HepG2 (cell line): ENCODE data around the gene AMOTL2. TPM values are rescaled to one million over a fixed set of nuclear protein-coding genes. Genes with fewer than 3 reads are reported as not detected.

Experiments
- ATM ChIP-seq: fragments of 450-650 bp; IDR thresholded peaks from 2 replicates; pipeline ENCODE4 v1.7.1; 2017; ENCODE audit warnings: mild to moderate bottlenecking, borderline replicate concordance
- EHMT2 ChIP-seq: fragments of 200-600 bp; sonication (generic); IDR thresholded peaks from 2 replicates; pipeline ENCODE4 v1.7.0; 2017; ENCODE audit warnings: antibody characterized with exemption, low read depth, low read length, borderline replicate concordance
- FOXA3 ChIP-seq: IDR thresholded peaks from 2 replicates; pipeline ENCODE4 v1.6.1; 2016; ENCODE audit warnings: missing genetic modification reagents, missing compliant biosample characterization
- FOXP1 ChIP-seq, 2 experiments: fragments of 450-650 bp in 1 of 2; IDR thresholded peaks; 2 replicates each; pipeline ENCODE4 v1.6.1; 2017 to 2018; ENCODE audit warnings: antibody characterized with exemption in 1 of 2
- KLF11 ChIP-seq: IDR thresholded peaks from 2 replicates; pipeline ENCODE4 v1.6.1; 2016; ENCODE audit warnings: missing compliant biosample characterization
- MAFF ChIP-seq: IDR thresholded peaks from 2 replicates; pipeline ENCODE4 v1.6.1; 2011; ENCODE audit warnings: low read depth, low read length, improper control_type of control experiment
- MLLT10 ChIP-seq: sonication (generic); formaldehyde crosslinking; IDR thresholded peaks from 2 replicates; pipeline ENCODE4 v1.4.0; 2020; ENCODE audit warnings: missing genetic modification reagents
- RBAK ChIP-seq: sonication (generic); formaldehyde crosslinking; IDR thresholded peaks from 2 replicates; pipeline ENCODE4 v1.5.1; 2020; ENCODE audit warnings: mild to moderate bottlenecking, missing genetic modification reagents
- REXO4 ChIP-seq: sonication (generic); formaldehyde crosslinking; IDR thresholded peaks from 2 replicates; pipeline ENCODE4 v1.8.0; 2022; ENCODE audit warnings: missing genetic modification reagents, mild to moderate bottlenecking, borderline replicate concordance
- RFX1 ChIP-seq: fragments of 450-650 bp; IDR thresholded peaks from 2 replicates; pipeline ENCODE4 v1.6.1; 2017
- SMAD3 ChIP-seq: sonication (generic); formaldehyde crosslinking; IDR thresholded peaks from 2 replicates; pipeline ENCODE4 v1.4.0; 2020; ENCODE audit warnings: missing genetic modification reagents
- TAF15 ChIP-seq: fragments of 200-400 bp; formaldehyde crosslinking; IDR thresholded peaks from one replicate; pipeline ENCODE4 v1.6.1; 2018; ENCODE audit warnings: mild to moderate bottlenecking, low read depth, low read length; ENCODE audit not compliant: poor library complexity, severe bottlenecking
- TMF1 ChIP-seq: sonication (generic); formaldehyde crosslinking; IDR thresholded peaks from 2 replicates; pipeline ENCODE4 v1.8.1; 2022; ENCODE audit warnings: low read depth, missing genetic modification reagents
- ZBTB20 ChIP-seq: sonication (generic); formaldehyde crosslinking; IDR thresholded peaks from 2 replicates; pipeline ENCODE4 v1.8.1; 2023; ENCODE audit warnings: missing genetic modification reagents, low read depth, mild to moderate bottlenecking, borderline replicate concordance
- ZNF335 ChIP-seq: sonication (generic); formaldehyde crosslinking; IDR thresholded peaks from 2 replicates; pipeline ENCODE4 v1.4.0; 2020; ENCODE audit warnings: missing genetic modification reagents
- ZNF550 ChIP-seq: sonication (generic); formaldehyde crosslinking; IDR thresholded peaks from 2 replicates; pipeline ENCODE4 v1.4.0; 2020; ENCODE audit warnings: mild to moderate bottlenecking, missing genetic modification reagents, borderline replicate concordance
- ZNF777 ChIP-seq: sonication (generic); formaldehyde crosslinking; IDR thresholded peaks from 2 replicates; pipeline ENCODE4 v1.4.0; 2020; ENCODE audit warnings: missing genetic modification reagents
- polyA plus RNA-seq, 8 experiments: library from polyadenylated mRNA; depleted of rRNA in 3 of 8; stranded (reverse) in 7 of 8; unstranded in 1 of 8; fragments of >200 nt; fragmentation: Illumina TruSeq in 4 of 8; extraction: Trizol in 4 of 8; gene quantifications; 2 replicates each; pipeline versions ENCODE4 v1.2.1 to v1.2.3, GENCODE V29; 2011 to 2016; ENCODE audit warnings: low read depth in 4 of 8, missing spikeins in 1 of 8, mixed read lengths in 1 of 8; ENCODE audit not compliant: insufficient read depth in 1 of 8
- total RNA-seq, 5 experiments: library from RNA; depleted of rRNA; stranded (reverse); fragments of >200 nt; fragmentation: Illumina TruSeq; extraction: Trizol; gene quantifications; 2 replicates each; pipeline ENCODE4 v1.2.3, GENCODE V29; 2016; ENCODE audit warnings: low read depth in 1 of 5
- TF ChIP-seq, protein P1 (sequence below): sonication (generic); formaldehyde crosslinking; IDR thresholded peaks from 2 replicates; pipeline ENCODE4 v1.5.1; 2020; ENCODE audit warnings: missing genetic modification reagents, mild to moderate bottlenecking, borderline replicate concordance
- TF ChIP-seq, protein P2 (sequence below): IDR thresholded peaks from 2 replicates; pipeline ENCODE4 v1.6.1; 2016
- TF ChIP-seq, protein P3 (sequence below): IDR thresholded peaks from 2 replicates; pipeline ENCODE4 v1.6.1; 2016; ENCODE audit warnings: low read depth
- TF ChIP-seq, protein P4 (sequence below): sonication (generic); formaldehyde crosslinking; IDR thresholded peaks from 2 replicates; pipeline ENCODE4 v1.9.0; 2021; ENCODE audit warnings: missing genetic modification reagents, mild to moderate bottlenecking, borderline replicate concordance
- TF ChIP-seq, protein P5 (sequence below): sonication (generic); formaldehyde crosslinking; IDR thresholded peaks from 2 replicates; pipeline ENCODE4 v1.5.0; 2020; ENCODE audit warnings: mild to moderate bottlenecking, missing genetic modification reagents

The AMOTL2 gene
- total and polyA plus RNA-seq, 2 of the 13 experiments (the other 11 are each of a cell fraction or from before 2014, with no cell fraction given), result 17.3 to 18.5 TPM

DNA sequence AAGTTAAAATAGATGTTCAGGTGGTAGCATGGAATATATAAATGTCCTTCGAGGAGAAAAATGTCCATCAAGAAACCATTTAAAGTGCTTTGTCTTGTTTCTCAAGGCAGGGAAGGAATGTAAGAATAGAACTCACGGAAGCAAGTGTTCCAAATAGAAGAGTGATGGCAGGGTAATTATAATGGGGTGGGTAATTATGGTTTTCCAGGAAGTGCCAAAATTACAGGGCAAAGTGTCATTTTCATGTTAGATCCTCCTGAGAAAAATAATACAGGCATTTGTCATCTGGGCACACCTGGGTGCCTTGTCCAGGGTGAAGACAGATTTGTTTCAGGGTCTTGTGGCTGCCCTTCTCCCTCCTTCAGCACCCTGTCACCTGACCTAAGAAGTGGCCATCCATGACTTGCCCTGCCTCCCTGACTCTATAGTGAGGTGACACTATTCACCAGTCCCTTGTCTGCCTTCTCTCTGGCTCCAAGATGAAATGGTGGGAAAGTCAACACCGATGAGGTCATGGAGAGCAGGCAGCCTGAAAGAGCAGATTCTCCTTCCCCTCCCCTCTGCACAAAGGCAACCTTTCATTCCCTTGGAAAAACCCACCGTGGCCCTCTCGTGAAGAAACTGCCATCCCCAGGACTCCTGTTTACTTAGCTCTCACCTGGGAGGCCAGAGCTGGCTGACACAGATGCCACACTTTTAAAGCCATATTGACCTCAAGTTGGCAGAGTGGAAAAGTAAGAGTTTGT is 45.1 kb upstream of the AMOTL2 start (continued):
- TF ChIP-seq TAF15, result no peak
- no peak for TF ChIP-seq ZNF777 (CRISPR knock-in tag)
- peak; percentile 38; the same call in 1 of the 2 replicates for TF ChIP-seq EHMT2
- no peak for TF ChIP-seq ATM
- 0 out of 2 replicates have a peak, but pooled peaks have one; percentile 27 for TF ChIP-seq KLF11 (CRISPR knock-in tag)
- no peak for TF ChIP-seq MLLT10 (CRISPR knock-in tag)
- TF ChIP-seq TMF1 (CRISPR knock-in tag), result no peak
- TF ChIP-seq REXO4 (CRISPR knock-in tag), result no peak
- no peak for TF ChIP-seq ZBTB20 (CRISPR knock-in tag)
- TF ChIP-seq MAFF, result peak; percentile 13; the same call in 1 of the 2 replicates
- TF ChIP-seq, protein P1, sequence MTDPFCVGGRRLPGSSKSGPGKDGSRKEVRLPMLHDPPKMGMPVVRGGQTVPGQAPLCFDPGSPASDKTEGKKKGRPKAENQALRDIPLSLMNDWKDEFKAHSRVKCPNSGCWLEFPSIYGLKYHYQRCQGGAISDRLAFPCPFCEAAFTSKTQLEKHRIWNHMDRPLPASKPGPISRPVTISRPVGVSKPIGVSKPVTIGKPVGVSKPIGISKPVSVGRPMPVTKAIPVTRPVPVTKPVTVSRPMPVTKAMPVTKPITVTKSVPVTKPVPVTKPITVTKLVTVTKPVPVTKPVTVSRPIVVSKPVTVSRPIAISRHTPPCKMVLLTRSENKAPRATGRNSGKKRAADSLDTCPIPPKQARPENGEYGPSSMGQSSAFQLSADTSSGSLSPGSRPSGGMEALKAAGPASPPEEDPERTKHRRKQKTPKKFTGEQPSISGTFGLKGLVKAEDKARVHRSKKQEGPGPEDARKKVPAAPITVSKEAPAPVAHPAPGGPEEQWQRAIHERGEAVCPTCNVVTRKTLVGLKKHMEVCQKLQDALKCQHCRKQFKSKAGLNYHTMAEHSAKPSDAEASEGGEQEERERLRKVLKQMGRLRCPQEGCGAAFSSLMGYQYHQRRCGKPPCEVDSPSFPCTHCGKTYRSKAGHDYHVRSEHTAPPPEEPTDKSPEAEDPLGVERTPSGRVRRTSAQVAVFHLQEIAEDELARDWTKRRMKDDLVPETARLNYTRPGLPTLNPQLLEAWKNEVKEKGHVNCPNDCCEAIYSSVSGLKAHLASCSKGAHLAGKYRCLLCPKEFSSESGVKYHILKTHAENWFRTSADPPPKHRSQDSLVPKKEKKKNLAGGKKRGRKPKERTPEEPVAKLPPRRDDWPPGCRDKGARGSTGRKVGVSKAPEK (CRISPR knock-in tag), result no peak
- TF ChIP-seq RFX1, result no peak
- TF ChIP-seq, protein P2, sequence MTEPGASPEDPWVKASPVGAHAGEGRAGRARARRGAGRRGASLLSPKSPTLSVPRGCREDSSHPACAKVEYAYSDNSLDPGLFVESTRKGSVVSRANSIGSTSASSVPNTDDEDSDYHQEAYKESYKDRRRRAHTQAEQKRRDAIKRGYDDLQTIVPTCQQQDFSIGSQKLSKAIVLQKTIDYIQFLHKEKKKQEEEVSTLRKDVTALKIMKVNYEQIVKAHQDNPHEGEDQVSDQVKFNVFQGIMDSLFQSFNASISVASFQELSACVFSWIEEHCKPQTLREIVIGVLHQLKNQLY (CRISPR knock-in tag), result peak; percentile 61; the same call in 1 of the 2 replicates
- TF ChIP-seq, protein P3, sequence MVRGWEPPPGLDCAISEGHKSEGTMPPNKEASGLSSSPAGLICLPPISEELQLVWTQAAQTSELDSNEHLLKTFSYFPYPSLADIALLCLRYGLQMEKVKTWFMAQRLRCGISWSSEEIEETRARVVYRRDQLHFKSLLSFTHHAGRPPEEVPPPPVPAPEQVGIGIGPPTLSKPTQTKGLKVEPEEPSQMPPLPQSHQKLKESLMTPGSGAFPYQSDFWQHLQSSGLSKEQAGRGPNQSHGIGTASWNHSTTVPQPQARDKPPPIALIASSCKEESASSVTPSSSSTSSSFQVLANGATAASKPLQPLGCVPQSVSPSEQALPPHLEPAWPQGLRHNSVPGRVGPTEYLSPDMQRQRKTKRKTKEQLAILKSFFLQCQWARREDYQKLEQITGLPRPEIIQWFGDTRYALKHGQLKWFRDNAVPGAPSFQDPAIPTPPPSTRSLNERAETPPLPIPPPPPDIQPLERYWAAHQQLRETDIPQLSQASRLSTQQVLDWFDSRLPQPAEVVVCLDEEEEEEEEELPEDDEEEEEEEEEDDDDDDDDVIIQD (CRISPR knock-in tag), result peak; percentile 34; the same call in 1 of the 2 replicates
- TF ChIP-seq, protein P4, sequence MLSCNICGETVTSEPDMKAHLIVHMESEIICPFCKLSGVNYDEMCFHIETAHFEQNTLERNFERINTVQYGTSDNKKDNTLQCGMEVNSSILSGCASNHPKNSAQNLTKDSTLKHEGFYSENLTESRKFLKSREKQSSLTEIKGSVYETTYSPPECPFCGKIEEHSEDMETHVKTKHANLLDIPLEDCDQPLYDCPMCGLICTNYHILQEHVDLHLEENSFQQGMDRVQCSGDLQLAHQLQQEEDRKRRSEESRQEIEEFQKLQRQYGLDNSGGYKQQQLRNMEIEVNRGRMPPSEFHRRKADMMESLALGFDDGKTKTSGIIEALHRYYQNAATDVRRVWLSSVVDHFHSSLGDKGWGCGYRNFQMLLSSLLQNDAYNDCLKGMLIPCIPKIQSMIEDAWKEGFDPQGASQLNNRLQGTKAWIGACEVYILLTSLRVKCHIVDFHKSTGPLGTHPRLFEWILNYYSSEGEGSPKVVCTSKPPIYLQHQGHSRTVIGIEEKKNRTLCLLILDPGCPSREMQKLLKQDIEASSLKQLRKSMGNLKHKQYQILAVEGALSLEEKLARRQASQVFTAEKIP (CRISPR knock-in tag), result no peak
- TF ChIP-seq, protein P5, sequence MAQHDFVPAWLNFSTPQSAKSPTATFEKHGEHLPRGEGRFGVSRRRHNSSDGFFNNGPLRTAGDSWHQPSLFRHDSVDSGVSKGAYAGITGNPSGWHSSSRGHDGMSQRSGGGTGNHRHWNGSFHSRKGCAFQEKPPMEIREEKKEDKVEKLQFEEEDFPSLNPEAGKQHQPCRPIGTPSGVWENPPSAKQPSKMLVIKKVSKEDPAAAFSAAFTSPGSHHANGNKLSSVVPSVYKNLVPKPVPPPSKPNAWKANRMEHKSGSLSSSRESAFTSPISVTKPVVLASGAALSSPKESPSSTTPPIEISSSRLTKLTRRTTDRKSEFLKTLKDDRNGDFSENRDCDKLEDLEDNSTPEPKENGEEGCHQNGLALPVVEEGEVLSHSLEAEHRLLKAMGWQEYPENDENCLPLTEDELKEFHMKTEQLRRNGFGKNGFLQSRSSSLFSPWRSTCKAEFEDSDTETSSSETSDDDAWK (CRISPR knock-in tag), result no peak
- no peak for TF ChIP-seq RBAK (CRISPR knock-in tag)
- peak; percentile 96 for TF ChIP-seq FOXA3 (CRISPR knock-in tag)
- TF ChIP-seq FOXP1 (IDR thresholded peaks at IDR 0.05), result no peak
- TF ChIP-seq FOXP1 (CRISPR knock-in tag; IDR thresholded peaks at IDR 0.05), result peak; percentile 58
- TF ChIP-seq ZNF335, result no peak; the same call in 1 of the 2 replicates
- TF ChIP-seq SMAD3 (CRISPR knock-in tag), result 0 out of 2 replicates have a peak, but pooled peaks have one; percentile 54
- TF ChIP-seq ZNF550, result no peak
